NCI-H774 (cell line): ENCODE results near the gene USP17L21.
"Not testable (repeated sequence)": the region's sequence is repeated elsewhere in the genome, so short reads cannot be mapped to it uniquely, and the experiment has no call there.

Experiments used
- DNase-seq: peaks from one replicate; lab custom pipeline; 2025; lab: John Stamatoyannopoulos, UW

Gene USP17L21, protein sequence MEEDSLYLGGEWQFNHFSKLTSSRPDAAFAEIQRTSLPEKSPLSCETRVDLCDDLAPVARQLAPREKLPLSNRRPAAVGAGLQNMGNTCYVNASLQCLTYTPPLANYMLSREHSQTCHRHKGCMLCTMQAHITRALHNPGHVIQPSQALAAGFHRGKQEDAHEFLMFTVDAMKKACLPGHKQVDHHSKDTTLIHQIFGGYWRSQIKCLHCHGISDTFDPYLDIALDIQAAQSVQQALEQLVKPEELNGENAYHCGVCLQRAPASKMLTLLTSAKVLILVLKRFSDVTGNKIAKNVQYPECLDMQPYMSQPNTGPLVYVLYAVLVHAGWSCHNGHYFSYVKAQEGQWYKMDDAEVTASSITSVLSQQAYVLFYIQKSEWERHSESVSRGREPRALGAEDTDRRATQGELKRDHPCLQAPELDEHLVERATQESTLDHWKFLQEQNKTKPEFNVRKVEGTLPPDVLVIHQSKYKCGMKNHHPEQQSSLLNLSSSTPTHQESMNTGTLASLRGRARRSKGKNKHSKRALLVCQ

DNA sequence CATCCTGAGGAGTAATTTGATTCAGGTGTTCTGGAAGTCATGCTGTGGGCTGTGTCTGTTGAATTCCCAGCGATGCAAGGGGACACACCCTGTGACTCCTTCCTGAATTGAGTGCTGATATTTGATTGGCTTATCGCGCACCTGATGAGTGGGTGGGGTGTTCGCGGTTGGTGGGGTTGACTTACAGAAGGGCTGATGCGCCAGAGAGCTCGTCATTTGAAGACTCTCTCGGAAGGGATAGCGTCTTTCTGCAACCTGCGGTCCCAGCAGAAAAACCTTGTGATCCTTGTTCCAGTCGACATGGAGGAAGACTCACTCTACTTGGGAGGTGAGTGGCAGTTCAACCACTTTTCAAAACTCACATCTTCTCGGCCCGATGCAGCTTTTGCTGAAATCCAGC is at the start of gene USP17L21:
Gene USP17L21, plus strand, starts transcription at position 301 of the 400 bp plus-strand sequence. Its CDS starts 0 bp downstream, at position 301.
- not testable (repeated sequence) for DNase-seq

DNA sequence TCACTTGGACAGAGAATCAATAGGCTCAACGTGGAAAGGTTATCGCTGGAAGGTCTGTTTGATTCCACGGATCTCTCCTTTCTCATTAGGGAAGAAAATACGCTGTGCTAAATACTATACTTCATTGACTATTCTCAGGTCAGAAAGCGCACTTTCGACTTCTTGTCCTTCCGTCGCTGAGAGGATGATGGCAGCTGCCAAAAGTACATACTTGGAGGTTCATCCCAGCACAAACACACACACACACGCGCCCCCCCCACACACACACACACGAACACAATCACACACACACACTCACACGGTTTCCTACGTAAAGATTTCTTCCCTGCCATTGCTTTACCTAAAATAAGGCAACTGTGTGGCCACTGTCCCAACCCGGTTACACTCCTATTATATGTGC is 48.0 kb upstream of the USP17L21 start:
- not testable (repeated sequence) for DNase-seq

DNA sequence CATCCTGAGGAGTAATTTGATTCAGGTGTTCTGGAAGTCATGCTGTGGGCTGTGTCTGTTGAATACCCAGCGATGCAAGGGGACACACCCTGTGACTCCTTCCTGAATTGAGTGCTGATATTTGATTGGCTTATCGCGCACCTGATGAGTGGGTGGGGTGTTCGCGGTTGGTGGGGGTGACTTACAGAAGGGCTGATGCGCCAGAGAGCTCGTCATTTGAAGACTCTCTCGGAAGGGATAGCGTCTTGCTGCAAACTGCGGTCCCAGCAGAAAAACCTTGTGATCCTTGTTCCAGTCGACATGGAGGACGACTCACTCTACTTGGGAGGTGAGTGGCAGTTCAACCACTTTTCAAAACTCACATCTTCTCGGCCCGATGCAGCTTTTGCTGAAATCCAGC is 47.6 kb upstream of the USP17L21 start, which contains the start of gene USP17L11:
Gene USP17L11, plus strand, starts transcription at position 301 of the 400 bp plus-strand sequence. Its CDS starts 0 bp downstream, at position 301.
- not testable (repeated sequence) for DNase-seq

DNA sequence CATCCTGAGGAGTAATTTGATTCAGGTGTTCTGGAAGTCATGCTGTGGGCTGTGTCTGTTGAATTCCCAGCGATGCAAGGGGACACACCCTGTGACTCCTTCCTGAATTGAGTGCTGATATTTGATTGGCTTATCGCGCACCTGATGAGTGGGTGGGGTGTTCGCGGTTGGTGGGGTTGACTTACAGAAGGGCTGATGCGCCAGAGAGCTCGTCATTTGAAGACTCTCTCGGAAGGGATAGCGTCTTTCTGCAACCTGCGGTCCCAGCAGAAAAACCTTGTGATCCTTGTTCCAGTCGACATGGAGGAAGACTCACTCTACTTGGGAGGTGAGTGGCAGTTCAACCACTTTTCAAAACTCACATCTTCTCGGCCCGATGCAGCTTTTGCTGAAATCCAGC is 42.8 kb upstream of the USP17L21 start, which contains the start of gene USP17L12:
Gene USP17L12, plus strand, starts transcription at position 301 of the 400 bp plus-strand sequence. Its CDS starts 0 bp downstream, at position 301.
- not testable (repeated sequence) for DNase-seq

DNA sequence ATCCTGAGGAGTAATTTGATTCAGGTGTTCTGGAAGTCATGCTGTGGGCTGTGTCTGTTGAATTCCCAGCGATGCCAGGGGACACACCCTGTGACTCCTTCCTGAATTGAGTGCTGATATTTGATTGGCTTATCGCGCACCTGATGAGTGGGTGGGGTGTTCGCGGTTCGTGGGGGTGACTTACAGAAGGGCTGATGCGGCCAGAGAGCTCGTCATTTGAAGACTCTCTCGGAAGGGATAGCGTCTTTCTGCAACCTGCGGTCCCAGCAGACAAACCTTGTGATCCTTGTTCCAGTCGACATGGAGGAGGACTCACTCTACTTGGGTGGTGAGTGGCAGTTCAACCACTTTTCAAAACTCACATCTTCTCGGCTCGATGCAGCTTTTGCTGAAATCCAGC is 38.1 kb upstream of the USP17L21 start, which contains the start of gene USP17L13:
Gene USP17L13, plus strand, starts transcription at position 301 of the 400 bp plus-strand sequence. Its CDS starts 0 bp downstream, at position 301.
- DNase-seq: not testable (repeated sequence)

DNA sequence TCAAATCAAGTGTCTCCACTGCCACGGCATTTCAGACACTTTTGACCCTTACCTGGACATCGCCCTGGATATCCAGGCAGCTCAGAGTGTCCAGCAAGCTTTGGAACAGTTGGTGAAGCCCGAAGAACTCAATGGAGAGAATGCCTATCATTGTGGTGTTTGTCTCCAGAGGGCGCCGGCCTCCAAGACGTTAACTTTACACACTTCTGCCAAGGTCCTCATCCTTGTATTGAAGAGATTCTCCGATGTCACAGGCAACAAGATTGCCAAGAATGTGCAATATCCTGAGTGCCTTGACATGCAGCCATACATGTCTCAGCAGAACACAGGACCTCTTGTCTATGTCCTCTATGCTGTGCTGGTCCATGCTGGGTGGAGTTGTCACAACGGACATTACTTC is 32.4 kb upstream of the USP17L21 start:
- not testable (repeated sequence) for DNase-seq

DNA sequence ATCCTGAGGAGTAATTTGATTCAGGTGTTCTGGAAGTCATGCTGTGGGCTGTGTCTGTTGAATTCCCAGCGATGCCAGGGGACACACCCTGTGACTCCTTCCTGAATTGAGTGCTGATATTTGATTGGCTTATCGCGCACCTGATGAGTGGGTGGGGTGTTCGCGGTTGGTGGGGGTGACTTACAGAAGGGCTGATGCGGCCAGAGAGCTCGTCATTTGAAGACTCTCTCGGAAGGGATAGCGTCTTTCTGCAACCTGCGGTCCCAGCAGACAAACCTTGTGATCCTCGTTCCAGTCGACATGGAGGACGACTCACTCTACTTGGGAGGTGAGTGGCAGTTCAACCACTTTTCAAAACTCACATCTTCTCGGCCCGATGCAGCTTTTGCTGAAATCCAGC is 28.6 kb upstream of the USP17L21 start, which contains the start of gene USP17L15:
Gene USP17L15, plus strand, starts transcription at position 301 of the 400 bp plus-strand sequence. Its CDS starts 0 bp downstream, at position 301.
- DNase-seq: not testable (repeated sequence)

DNA sequence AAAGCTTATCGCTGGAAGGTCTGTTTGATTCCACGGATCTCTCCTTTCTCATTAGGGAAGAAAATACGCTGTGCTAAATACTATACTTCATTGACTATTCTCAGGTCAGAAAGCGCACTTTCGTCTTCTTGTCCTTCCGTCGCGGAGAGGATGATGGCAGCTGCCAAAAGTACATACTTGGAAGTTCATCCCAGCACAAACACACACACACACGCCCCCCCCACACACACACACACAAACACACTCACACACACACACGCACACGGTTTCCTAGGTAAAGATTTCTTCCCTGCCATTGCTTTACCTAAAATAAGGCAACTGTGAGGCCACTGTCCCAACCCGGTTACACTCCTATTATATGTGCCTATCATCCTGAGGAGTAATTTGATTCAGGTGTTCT is 24.2 kb upstream of the USP17L21 start:
- DNase-seq: not testable (repeated sequence)

DNA sequence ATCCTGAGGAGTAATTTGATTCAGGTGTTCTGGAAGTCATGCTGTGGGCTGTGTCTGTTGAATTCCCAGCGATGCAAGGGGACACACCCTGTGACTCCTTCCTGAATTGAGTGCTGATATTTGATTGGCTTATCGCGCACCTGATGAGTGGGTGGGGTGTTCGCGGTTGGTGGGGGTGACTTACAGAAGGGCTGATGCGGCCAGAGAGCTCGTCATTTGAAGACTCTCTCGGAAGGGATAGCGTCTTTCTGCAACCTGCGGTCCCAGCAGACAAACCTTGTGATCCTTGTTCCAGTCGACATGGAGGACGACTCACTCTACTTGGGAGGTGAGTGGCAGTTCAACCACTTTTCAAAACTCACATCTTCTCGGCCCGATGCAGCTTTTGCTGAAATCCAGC is 19.1 kb upstream of the USP17L21 start, which contains the start of gene USP17L17:
Gene USP17L17, plus strand, starts transcription at position 301 of the 400 bp plus-strand sequence. Its CDS starts 0 bp downstream, at position 301.
- DNase-seq: not testable (repeated sequence)

DNA sequence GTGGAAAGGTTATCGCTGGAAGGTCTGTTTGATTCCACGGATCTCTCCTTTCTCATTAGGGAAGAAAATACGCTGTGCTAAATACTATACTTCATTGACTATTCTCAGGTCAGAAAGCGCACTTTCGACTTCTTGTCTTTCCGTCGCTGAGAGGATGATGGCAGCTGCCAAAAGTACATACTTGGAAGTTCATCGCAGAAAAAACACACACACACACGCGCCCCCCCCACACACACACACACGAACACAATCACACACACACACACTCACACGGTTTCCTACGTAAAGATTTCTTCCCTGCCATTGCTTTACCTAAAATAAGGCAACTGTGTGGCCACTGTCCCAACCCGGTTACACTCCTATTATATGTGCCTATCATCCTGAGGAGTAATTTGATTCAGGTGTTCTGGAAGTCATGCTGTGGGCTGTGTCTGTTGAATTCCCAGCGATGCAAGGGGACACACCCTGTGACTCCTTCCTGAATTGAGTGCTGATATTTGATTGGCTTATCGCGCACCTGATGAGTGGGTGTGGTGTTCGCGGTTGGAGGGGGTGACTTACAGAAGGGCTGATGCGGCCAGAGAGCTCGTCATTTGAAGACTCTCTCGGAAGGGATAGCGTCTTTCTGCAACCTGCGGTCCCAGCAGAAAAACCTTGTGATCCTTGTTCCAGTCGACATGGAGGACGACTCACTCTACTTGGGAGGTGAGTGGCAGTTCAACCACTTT is 14.6 kb upstream of the USP17L21 start, which contains the start of gene USP17L18:
Gene USP17L18, plus strand, starts transcription at position 678 of the 728 bp plus-strand sequence. Its CDS starts 0 bp downstream, at position 678.
- DNase-seq: not testable (repeated sequence)

DNA sequence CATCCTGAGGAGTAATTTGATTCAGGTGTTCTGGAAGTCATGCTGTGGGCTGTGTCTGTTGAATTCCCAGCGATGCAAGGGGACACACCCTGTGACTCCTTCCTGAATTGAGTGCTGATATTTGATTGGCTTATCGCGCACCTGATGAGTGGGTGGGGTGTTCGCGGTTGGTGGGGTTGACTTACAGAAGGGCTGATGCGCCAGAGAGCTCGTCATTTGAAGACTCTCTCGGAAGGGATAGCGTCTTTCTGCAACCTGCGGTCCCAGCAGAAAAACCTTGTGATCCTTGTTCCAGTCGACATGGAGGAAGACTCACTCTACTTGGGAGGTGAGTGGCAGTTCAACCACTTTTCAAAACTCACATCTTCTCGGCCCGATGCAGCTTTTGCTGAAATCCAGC is 9.6 kb upstream of the USP17L21 start, which contains the start of gene USP17L19:
Gene USP17L19, plus strand, starts transcription at position 301 of the 400 bp plus-strand sequence. Its CDS starts 0 bp downstream, at position 301.
- not testable (repeated sequence) for DNase-seq

DNA sequence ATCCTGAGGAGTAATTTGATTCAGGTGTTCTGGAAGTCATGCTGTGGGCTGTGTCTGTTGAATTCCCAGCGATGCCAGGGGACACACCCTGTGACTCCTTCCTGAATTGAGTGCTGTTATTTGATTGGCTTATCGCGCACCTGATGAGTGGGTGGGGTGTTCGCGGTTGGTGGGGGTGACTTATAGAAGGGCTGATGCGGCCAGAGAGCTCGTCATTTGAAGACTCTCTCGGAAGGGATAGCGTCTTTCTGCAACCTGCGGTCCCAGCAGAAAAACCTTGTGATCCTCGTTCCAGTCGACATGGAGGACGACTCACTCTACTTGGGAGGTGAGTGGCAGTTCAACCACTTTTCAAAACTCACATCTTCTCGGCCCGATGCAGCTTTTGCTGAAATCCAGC is 4.8 kb upstream of the USP17L21 start, which contains the start of gene USP17L20:
Gene USP17L20, plus strand, starts transcription at position 301 of the 400 bp plus-strand sequence. Its CDS starts 0 bp downstream, at position 301.
- DNase-seq: not testable (repeated sequence)

DNA sequence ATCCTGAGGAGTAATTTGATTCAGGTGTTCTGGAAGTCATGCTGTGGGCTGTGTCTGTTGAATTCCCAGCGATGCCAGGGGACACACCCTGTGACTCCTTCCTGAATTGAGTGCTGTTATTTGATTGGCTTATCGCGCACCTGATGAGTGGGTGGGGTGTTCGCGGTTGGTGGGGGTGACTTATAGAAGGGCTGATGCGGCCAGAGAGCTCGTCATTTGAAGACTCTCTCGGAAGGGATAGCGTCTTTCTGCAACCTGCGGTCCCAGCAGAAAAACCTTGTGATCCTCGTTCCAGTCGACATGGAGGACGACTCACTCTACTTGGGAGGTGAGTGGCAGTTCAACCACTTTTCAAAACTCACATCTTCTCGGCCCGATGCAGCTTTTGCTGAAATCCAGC is 4.6 kb downstream of the USP17L21 start, which contains the start of gene USP17L22:
Gene USP17L22, plus strand, starts transcription at position 301 of the 400 bp plus-strand sequence. Its CDS starts 0 bp downstream, at position 301.
- DNase-seq: not testable (repeated sequence)

DNA sequence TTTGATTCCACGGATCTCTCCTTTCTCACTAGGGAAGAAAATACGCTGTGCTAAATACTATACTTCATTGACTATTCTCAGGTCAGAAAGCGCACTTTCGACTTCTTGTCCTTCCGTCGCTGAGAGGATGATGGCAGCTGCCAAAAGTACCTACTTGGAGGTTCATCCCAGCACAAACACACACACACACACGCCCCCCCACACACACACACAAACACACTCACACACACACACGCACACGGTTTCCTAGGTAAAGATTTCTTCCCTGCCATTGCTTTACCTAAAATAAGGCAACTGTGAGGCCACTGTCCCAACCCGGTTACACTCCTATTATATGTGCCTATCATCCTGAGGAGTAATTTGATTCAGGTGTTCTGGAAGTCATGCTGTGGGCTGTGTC is 9.0 kb downstream of the USP17L21 start:
- DNase-seq: not testable (repeated sequence)
